NCI-H1092 (cell line): ENCODE measurements around the gene CXCL17.
"Not testable (repeated sequence)": the region's sequence is repeated elsewhere in the genome, so short reads cannot be mapped to it uniquely, and the experiment has no call there.

ENCODE experiments used
- DNase-seq: peaks from one replicate; lab custom pipeline; 2025; lab: John Stamatoyannopoulos, UW

The CXCL17 gene

DNA sequence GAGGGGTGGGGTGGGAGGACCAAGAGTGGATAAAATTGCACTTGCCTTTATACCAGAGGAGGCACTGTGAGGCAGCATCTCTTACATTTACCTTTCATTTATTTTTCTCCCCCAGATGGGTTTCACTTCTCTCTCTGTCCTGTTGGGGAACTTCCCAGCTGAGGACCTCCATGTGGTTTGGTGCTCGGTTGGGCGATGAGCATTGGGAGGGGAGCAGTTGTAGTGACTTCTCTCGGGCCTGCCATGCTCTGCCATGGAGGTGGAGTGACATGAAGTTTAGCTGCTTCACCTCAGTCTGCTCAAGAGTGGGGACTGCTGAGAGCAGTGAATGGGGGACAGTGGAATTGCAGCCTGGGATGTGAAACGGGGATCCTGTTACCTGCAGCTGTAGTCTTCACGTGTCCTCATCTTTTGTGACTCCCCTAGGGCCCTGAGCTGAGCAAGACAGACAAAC, 23.1 kb upstream of the CXCL17 start:
- DNase-seq, result no peak

DNA sequence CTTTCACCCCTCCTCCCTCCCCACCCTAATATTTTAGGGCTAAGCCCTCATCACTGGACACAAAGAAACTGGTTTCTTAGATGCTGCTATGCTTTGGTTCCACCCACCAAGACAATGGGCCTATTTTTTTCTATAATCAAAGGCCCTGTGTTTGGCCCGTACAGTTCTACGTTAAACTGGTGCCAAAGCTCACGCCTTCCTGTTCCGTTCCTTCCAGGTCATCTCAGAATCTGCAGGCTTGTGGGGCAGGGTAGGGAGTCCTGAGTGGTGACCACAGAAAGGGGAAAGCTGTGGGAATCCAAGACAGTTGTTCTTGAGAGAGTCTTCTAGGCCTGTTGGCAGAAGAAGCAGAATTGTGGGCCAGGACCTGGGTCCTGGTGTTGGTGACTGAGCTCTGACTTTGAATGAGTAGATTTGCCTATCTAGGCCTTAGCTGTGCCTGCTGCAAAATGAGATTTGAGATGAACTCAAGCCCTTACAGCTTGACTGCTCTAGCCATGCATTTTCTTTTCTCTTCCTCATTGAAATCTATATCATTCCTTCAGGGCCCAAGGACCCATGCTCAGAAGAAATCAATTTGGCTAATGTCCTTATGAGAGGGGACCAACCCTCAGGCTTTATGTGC, 19.1 kb upstream of the CXCL17 start:
- DNase-seq, result no peak

DNA sequence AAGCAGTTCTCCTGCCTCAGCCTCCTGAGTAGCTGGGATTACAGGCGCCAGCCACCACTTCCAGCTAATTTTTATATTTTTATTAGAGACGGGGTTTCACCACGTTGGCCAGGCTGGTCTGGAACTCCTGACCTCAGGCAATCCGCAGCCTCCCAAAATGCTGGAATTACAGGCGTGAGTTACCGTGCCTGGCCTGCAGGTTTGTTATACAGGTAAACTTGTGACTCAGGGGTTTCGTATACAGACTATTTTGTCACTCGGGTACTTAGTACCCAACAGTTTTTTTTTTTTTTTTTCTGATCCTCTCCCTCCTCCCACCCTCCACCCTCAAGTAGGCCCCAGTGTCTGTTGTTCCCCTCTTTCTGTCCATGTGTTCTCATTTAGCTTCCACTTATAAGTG, 18.5 kb upstream of the CXCL17 start:
- DNase-seq, result not testable (repeated sequence)

DNA sequence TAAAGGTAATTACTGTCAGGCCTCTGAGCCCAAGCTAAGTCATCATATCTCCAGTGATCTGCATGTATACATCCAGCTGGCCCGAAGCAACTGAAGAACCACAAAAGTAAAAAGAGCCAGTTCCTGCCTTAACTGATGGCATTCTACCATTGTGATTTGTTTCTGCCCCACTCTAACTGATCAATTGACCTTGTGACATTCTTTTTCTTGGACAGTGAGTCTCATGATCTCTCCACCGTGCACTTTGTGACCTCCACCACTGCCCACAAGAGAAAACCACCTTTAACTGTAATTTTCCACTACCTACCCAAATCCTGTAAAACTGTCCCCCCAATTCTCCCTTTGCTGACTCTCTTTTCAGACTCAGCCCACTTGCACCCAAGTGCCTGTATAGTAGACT, 17.2 kb upstream of the CXCL17 start:
- DNase-seq, result no peak

DNA sequence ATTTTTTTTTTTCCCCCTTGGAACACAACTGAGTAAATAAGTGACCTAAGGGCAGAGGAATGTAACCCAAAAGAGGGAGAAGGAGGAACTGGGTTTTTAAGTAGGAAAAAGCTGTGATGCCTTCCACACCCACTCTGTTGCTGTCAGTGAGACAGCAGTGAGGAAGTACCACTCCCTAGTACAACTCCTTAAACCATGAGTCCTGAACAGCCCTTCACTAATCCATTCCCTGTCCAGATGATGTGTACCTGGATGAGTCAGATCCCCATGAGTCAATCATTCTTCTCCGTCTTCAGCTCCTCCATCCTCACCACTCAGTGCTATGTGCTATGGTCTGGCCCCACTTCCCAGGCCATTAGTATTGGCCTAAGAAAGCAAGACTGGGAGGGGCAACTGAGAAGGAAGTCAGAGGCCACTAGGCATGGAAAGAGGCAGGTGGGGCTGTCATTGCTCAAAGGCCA, 12.9 kb upstream of the CXCL17 start:
- no peak for DNase-seq

DNA sequence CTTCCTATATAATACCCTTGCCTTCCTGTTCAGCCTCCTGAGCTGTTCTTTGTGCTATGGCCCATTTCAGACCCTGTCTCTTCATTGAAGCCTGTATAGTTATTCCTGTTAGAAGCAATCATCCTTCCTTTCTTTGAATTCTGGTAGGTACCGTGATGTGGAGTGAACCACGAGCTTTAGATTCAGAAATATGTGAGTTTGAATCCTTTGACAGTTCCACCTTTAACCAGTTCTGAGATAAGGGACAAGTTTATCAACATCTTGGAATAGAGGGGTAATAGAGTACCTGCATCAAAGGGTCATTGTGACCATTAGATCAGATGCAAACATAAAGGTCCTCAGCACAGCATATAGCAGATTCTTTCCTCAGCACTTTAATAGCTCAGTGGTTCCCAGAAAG, 12.3 kb upstream of the CXCL17 start:
- DNase-seq, result no peak

DNA sequence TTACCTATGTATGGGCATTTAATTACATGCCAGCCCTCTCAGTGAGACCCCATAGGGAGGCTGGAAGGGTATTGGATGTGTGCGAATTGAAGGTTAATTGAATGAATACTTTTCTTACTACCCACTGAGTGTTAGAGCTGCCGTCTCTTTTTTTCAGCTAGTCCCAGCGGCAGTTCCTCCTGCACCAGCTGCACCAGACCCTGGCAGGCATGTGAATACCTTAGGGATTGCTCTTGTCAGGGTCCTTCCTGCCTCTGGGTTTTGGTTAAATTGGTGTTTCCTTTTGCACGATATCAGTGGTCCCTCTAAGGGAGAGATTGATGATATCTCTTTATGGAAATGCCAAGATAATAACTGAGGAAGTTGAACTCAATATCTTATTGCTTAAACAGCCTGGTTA, 9.8 kb upstream of the CXCL17 start:
- no peak for DNase-seq

DNA sequence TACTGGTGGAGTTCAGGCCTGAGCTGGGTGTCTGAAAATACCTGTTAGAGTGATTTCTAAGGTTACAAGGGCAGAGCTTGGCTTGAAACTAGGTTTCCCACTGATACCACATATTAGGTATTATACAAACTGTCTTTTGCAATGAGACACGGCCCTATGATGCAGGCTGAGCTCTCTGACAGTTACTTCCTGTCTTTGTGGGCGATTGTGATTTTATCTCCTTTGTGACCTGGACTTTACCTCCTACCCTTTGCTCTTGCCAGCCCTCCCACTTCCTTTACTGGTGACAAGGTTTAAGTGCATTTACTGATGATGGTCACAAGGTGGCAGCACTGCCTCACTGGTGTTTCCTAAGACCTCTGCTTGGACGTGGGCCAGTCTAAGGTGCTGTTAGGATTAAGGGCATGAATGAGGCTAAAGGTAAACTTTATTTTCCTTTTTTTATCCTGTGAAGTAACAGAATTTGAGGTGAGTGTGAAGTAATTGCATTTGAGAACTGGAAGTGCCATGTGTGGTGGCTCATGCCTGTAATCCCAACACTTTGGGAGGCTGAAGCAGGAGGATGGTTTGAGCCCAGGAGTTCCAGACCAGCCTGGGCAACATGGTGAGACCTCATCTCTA, 7.7 kb upstream of the CXCL17 start:
- DNase-seq, result peak; percentile 48

DNA sequence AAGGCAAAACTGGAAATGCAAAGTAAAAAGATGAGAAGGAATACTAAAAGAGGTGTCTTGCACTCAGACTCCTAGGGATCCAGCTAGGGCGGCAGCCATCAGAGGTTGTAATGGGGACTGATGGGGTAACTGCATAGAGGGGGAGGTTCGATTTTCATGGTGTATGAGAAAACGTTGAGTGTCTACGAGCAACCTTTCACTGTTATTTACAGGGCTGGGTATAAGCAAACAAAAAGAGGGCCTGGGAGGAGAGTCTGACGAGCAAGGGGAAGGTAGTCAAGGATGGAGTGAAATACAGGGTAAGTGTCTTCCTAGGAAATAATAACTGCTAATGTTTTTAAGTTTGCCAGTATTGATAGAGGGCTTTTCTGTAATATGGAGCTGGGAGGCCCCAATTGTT, 5.6 kb upstream of the CXCL17 start:
- not testable (repeated sequence) for DNase-seq

DNA sequence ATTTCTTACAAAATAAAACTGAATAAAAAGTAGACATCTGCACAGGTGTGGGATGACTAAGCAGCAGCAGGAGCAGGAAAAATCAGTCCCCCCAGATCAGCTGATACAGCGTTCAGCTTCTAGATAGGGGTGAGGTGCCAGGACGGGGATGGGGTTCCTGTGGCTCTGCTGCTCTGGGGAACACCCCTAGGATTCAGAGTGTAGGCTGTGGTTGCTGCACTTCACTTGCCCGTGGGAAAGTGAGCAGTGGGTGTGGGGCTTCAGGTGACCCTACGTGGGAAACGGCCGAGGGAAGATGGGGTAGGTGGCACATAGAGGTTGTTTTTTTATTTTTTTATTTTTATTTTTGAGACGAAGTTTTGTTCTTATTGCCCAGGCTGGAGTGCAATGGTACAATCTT, 3.2 kb upstream of the CXCL17 start:
- no peak for DNase-seq

DNA sequence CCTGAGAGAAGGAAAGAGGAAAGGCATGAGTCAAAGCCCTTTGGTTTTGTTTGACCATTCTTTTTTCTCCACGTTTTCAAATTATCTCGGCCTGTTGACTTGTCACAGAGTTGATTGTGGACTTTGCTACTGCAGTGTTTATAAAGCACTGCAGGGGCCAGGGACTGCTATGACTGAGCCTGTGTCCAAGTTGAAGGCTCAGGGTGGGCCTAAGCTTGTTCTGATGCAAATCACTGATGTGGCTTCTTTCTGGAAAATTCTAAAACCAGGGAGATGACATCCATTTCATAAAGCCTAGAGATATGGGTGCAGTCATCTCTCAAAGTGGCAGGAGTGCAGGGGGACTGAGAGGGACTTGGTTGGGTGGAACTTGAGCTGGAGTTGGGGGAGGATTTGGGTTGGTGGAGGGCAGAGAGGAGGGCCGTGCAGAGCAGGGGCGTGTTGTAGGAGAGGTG, 1.2 kb upstream of the CXCL17 start:
- DNase-seq, result peak; percentile 32

DNA sequence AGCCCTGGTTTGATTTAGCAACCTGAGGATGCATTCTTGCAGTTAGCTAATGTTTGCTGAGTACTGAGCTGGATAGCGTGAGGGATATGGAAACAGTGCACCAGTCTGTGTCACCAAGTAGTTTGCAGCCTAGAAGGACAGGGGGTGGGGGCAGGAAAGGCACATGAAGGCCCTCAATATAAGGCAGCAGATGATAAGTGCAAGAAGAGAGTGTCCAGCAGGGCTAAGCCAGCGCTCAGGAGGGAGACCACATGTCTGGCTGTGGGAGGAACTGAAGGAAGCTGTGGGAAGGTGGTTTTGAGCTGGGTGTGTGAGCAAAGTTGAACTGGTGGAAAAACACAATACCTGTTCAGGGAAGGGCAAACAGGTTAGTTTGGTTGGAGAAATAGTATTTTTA, 1.7 kb downstream of the CXCL17 start:
- no peak for DNase-seq

DNA sequence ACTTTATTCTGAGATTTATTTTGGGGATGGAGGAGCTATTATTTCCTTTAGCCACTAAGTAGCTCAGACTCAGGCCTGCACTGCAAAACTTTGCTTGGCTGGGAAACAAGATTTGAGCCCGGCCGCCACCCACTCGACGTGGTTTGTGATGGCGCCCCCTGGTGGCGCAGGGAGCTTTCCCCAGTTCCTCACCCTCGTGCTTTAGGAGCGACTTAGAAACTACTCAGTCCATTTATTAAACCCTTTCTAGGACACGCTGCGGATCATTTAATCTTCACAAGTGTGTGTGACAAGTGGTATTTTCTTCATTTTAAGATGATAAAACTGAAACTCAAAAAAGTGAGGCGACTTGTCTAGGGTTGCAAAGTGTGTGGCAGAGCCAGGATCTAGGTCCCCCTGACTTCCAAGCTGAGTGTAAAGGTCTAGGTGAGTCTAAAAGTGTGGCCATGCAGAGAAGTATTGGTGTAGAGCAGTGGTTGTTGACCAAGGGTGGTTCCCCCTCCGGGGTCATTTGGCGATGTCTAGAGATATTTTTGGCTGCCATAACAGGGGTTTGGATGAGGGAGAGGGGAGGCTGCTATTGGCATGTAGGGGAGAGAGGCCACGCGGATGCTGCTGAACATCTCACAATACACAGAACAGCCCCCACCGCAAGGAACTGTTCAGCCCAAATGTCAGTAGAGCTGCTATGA, 2.2 kb downstream of the CXCL17 start:
- DNase-seq, result no peak

DNA sequence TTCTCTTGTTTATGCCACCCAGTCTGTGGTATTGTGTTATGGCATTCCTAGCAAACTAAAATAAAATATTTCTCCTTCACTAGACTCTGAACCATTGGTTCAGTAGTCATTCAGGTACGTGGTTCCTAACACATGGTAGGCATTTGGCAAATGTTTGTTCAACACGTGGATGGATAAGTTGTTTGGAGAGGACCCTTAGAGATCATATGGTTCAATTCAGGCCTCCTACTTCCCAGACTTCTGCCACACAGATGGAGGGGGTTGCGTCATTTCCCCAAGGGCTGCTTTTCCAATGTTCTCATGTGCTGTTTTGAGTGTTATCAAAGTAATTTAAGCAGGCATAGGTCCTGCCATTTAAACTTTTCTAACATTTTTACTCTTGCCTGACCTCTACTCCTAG, 6.7 kb downstream of the CXCL17 start:
- DNase-seq, result no peak

DNA sequence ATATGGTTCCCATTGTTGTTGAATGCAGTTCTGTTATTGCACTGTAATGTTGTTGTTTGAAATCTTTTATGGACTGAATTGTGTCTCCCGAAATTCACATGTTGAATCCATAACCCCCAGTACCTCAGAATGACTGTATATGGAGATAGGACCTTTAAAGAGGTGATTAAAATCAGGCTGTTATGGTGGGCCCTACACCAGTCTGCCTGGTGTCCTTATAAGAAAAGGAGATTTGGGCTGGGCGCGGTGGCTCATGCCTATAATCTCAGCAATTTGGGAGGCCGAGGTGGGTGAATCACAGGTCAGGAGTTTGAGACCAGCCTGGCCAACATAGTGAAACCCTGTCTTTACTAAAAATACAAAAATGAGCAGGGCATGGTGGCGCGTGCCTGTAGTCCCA, 7.4 kb downstream of the CXCL17 start:
- no peak for DNase-seq

DNA sequence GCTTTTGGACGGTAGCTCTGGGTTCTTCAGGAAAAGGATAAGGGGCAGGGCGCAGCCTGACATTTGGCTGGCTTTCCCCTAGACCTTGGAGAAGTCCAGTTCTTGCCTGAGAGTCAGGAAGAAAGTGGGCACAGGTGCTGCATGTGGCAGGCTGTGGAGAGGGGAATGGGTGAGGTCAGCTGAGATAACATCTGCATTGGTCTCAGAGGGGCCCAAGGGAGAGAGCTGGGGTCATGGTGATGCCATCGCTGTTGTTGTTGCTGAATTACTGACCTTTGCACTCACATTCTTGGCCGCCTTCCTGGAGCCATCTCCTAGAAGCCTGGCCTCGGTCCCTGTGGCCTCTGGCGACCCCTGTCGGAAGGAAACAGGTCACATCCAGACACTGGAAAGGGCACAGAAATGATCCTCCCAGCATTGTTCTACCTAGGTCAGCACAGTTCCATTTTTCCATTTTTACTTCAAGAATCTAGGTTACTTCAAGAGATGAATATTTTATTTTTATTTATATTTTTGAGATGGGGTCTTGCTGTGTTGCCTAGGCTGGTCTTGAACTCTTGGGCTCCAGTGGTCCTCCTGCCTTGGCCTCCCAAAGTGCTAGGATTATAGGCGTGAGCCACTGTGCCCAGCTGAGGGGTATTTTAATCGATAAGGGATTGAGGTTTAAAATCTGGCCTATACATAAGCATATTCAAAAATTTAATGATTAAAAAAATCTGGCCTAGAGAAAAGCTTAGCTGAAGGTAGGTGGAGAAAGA, 9.1 kb downstream of the CXCL17 start:
- DNase-seq, result no peak

DNA sequence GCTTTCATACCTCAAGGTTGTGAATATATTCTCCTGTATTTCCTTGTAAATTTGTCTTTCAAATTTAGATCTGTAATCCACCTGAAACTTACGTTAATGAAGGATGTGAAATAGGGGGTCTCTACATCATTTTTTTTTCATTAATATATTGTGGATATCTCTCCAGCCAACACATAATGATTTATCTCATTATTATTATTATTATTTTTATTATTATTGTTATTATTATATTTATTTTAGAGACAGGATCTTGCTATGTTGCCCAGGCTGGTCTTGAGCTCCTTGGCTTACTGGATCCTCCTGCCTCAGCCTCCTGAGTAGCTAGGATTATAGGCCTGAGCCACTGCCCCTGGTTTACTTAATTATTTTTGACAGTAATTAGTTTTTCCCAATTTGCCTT, 11.3 kb downstream of the CXCL17 start:
- no peak for DNase-seq

DNA sequence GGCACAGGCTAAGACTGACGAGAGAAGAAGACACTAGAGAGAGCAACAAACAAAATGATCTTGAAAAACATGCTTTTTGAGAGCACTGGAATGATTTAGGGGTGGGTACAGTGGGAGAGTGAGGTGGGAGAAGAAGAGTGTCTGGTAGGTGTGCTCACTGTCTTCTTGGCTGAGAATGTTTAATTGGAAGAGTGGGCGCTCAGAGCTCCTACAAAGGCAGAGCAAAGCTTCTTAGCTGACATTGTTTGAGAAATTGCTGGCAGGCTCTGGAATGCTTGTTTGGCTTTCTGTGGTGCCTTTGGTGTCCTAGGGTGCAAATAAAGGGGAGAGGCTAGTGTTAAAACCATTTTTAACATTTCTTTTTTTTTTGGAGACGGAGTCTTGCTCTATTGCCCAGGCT, 14.1 kb downstream of the CXCL17 start:
- no peak for DNase-seq

DNA sequence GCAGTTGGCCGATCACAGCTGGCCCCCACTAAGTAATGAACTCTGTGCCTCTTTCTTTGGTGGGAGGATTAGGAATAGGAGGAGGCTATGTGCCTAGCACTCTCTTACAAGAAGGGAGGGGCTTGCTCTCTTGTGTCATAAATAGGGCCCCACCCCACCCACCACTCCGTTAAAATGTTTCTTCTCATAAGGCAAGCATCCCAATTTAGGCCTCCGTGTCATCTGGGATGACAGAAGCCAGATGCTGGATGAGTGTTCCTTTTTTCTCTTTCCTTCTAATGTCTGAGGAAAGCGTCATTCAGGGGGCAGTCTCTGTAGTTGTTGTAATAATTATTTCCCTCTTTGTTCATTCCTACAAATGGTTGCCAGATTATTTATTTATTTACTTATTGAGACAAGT, 15.4 kb downstream of the CXCL17 start, which contains the start of gene LIPE:
TSS of gene LIPE (minus strand) at position 76 of the 400 bp plus-strand sequence. CDS start 239 bp downstream, outside the sequence.
- DNase-seq, result no peak

DNA sequence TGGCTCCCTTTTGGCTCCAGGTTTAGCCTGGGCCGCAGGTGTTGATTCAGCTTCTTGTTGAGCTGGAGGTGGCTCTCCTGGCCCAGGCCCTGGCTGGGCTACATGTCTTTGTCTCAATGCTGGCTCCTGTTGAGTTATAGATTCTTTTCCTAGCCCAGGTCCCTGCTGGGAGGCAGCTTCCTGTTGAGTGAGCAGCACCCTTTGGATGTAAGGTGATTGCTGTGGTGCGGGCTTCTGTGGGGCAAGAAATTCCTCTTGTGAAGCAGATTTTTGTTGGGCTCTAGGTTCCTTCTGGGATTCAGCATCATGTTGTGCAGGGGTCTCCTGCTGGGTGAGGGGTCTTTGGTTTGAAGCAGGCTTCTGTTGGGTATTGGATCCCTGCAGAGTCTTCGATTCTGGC, 16.1 kb downstream of the CXCL17 start:
- peak; percentile 11 for DNase-seq

DNA sequence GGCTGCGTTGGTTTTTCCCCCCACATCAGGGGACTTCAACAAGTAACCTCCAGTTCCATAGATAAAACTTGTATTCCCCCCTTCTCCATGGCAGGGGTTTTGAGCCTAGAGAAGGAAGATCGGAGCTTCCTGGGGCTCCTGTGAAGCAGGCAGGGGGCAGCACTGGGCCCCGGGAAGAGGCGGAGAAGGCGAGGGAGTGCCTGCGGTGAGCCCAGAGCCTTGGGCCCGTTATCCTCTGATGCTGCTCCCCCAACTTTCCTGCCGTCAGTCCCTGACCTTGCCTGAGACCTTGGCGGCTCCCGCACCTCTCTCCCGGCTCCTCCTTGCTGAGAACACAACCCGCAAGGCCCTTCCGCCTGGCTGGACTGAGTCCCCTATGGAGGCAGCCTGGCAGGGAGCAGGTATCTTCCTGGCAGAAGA, 18.0 kb downstream of the CXCL17 start:
- DNase-seq, result no peak

DNA sequence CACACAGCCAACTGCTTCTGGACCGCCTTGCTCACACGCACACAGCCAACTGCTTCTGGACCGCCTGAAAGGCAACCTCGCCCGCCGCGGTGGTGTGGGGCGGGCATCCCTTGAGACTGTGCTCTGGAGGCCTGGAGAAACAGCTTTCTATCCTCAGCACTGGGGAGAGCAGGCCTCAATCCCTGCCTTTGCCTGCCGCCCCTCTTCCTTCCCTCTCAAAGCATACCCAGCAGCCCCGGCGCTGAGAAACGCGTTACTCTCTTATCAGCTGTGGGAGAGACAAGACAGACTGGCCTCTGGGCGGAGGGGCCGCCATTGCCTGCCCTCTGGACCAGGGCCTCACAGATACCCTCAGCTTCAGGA, 18.4 kb downstream of the CXCL17 start:
- no peak for DNase-seq
